CD4-positive, alpha-beta T cell treated with Interleukin-12 subunit alpha and Interleukin-12 subunit beta, for 1 hour (primary cell): ENCODE measurements around the gene LHFPL5.

Experiments used
- DNase-seq: peaks from one replicate; pipeline ENCODE4 v3.0.0-alpha.2; 2020

The LHFPL5 gene

DNA sequence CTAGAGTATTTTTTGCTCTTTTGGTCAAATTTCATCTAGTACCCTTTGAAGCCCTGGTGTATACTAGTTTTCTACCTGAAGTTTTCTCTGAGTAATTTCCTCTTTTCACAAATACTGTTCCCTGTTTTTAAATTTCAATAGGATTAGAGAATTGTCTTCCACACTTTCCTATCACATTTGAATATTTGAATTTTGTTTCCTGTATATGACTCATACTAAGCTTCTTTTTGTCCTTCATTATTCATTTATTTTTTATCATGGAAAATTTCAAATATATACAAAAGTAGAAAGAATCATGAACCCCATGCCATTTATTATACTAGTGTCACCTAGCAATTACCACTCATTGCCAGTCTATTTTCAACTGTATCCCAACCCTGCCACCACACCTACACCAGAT is 52.7 kb downstream of the LHFPL5 start:
- DNase-seq = no peak

DNA sequence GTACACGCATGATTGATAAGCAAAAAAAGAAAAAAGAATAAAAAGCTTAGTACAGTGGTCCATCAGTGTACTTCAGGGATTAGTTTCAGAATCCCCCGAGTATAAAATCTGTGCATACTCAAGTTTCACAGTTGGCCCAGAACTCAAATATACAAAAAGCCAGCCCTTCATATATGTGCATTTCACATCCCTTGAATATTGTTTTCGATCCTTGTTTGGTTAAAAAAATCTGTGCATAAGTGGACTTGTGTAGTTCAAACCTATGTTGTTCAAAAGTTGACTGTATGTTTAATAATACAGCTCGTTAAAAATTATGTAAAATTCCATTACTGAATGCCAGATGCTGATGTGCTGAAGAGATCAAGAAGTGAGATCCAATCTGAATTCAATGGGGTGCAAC is 54.2 kb downstream of the LHFPL5 start:
- no peak for DNase-seq
